NB4 (cell line): Measurements from ENCODE around the gene PDGFB.
"Not testable (repeated sequence)": the region's sequence is repeated elsewhere in the genome, so short reads cannot be mapped to it uniquely, and the experiment has no call there.

Source experiments
- CTCF ChIP-seq: IDR thresholded peaks from one replicate; pipeline ENCODE4 v1.5.1; 2012; ENCODE audit warnings: low read depth, low read length
- MYC ChIP-seq: IDR thresholded peaks from 2 replicates; pipeline ENCODE4 v1.6.1; 2011; ENCODE audit warnings: low read depth, low read length
- POLR2A ChIP-seq: IDR thresholded peaks from 2 replicates; pipeline ENCODE4 v1.6.1; 2011; ENCODE audit warnings: mild to moderate bottlenecking; ENCODE audit not compliant: insufficient read length; ENCODE audit errors: extremely low read depth

DNA sequence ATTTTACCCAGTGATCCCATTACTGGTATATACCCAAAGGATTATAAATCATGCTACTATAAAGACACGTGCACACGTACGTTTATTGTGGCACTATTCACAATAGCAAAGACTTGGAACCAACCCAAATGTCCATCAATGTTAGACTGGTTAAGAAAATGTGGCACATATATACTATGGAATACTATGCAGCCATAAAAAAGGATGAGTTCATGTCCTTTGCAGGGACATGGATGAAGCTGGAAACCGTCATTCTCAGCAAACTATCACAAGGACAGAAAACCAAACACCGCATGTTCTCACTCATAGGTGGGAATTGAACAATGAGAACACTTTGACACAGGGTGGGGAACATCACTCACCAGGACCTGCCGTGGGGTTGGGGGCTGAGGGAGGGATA is 26.4 kb downstream of the PDGFB start:
- not testable (repeated sequence) for TF ChIP-seq POLR2A, MYC, CTCF
